Panc1 (cell line): ENCODE data around the gene GMDS. TPM values are rescaled to one million over a fixed set of nuclear protein-coding genes. Genes with fewer than 3 reads are reported as not detected.

Source experiments
- ATAC-seq: fragments of 200-7000 bp; cut with Tn5 transposase; 2 replicates; pipeline ENCODE4 v1.9.1; 2020; ENCODE audit warnings: mild to moderate bottlenecking, moderate library complexity
- BruUV-seq: library from RNA; stranded (reverse); fragments of 400-500 nt; replicated peaks from 2 replicates; lab custom pipeline; 2021; lab: Mats Ljungman, UMichigan
- CTCF ChIA-PET: fragments of 300-600 bp; sonication (Branson Sonifier 250); formaldehyde crosslinking; loops from one replicate; lab custom pipeline; 2022; ENCODE audit warnings: antibody characterized with exemption; lab: Charles Lee
- POLR2A ChIA-PET: fragments of 300-600 bp; sonication (Branson Sonifier 250); formaldehyde crosslinking; loops from one replicate; lab custom pipeline; 2022; ENCODE audit warnings: antibody characterized with exemption; lab: Charles Lee
- DNase-seq: peaks from one replicate; pipeline ENCODE4 v3.0.0-alpha.2; 2010; ENCODE audit warnings: low read depth, low spot score
- H3K27ac ChIP-seq: 2 replicates; pipeline ENCODE4 v1.5.1; 2011; ENCODE audit warnings: mild to moderate bottlenecking, low read length, inconsistent platforms
- H3K27me3 ChIP-seq: fragments of 200-500 bp; sonication (Bioruptor generic); 2 replicates; pipeline ENCODE4 v1.6.0; 2014; ENCODE audit warnings: low read length, inconsistent platforms; ENCODE audit not compliant: control insufficient read depth, insufficient read depth
- H3K36me3 ChIP-seq: fragments of 200-500 bp; sonication (Bioruptor generic); 2 replicates; pipeline ENCODE4 v1.5.1; 2014; ENCODE audit warnings: inconsistent platforms, mild to moderate bottlenecking, low read length, moderate library complexity; ENCODE audit not compliant: control insufficient read depth, insufficient read depth
- H3K4me1 ChIP-seq: 2 replicates; pipeline ENCODE4 v1.5.1; 2011; ENCODE audit warnings: inconsistent platforms, mild to moderate bottlenecking, low read length, moderate library complexity; ENCODE audit not compliant: control insufficient read depth, insufficient read depth
- H3K4me3 ChIP-seq, 2 experiments: 2 replicates each; pipeline ENCODE4 v1.5.1; 2011 to 2012; ENCODE audit warnings: low read depth in 2 of 2, low read length in 2 of 2, mild to moderate bottlenecking in 2 of 2, inconsistent platforms in 1 of 2, moderate library complexity in 1 of 2
- H3K9me3 ChIP-seq: fragments of 200-500 bp; sonication (Bioruptor generic); 2 replicates; pipeline ENCODE4 v1.5.1; 2014; ENCODE audit warnings: low read depth, mild to moderate bottlenecking, inconsistent platforms, low read length, moderate library complexity; ENCODE audit not compliant: control insufficient read depth, insufficient read depth
- POLR2AphosphoS5 ChIP-seq: IDR thresholded peaks from 2 replicates; pipeline ENCODE4 v1.6.1; 2012; ENCODE audit warnings: mild to moderate bottlenecking, low read depth, low read length, moderate library complexity
- SIN3A ChIP-seq: IDR thresholded peaks from 2 replicates; pipeline ENCODE4 v1.6.1; 2012; ENCODE audit warnings: low read depth, mild to moderate bottlenecking, low read length, moderate library complexity, borderline replicate concordance; ENCODE audit not compliant: insufficient read depth
- TCF7L2 ChIP-seq: IDR thresholded peaks from 2 replicates; pipeline ENCODE4 v1.6.1; 2011; ENCODE audit warnings: mild to moderate bottlenecking, low read depth, low read length, inconsistent platforms
- in situ Hi-C: cut with HindIII; loops from 2 replicates; pipeline ENCODE4 v1.10.0; 2016; ENCODE audit warnings: low sequenced_read_pairs, low pct_unique_long_range_greater_than_20kb
- intact Hi-C: fragments of 100-400 bp; cut with micrococcal nuclease; formaldehyde crosslinking; loops from one replicate; pipeline ENCODE4 v1.10.0; 2022; ENCODE audit not compliant: unreplicated experiment
- total RNA-seq: library from RNA; stranded (reverse); gene quantifications from one replicate; pipeline ENCODE4 v1.2.1, GENCODE V29; 2021; ENCODE audit not compliant: unreplicated experiment
- TF ChIP-seq, protein P1 (sequence below), 2 experiments: IDR thresholded peaks; 2 replicates each; pipeline ENCODE4 v1.6.1; 2011 to 2012; ENCODE audit warnings: low read depth in 2 of 2, control low read depth in 1 of 2, low read length in 1 of 2, mild to moderate bottlenecking in 1 of 2, moderate library complexity in 1 of 2; ENCODE audit not compliant: insufficient read depth in 1 of 2
- TF ChIP-seq, protein P2 (sequence below): fragments of 450-650 bp; IDR thresholded peaks from 2 replicates; pipeline ENCODE4 v1.5.1; 2017; ENCODE audit warnings: mild to moderate bottlenecking

Gene GMDS
- total RNA-seq, 1 experiment from 2014 or later, result 9.8 TPM

DNA sequence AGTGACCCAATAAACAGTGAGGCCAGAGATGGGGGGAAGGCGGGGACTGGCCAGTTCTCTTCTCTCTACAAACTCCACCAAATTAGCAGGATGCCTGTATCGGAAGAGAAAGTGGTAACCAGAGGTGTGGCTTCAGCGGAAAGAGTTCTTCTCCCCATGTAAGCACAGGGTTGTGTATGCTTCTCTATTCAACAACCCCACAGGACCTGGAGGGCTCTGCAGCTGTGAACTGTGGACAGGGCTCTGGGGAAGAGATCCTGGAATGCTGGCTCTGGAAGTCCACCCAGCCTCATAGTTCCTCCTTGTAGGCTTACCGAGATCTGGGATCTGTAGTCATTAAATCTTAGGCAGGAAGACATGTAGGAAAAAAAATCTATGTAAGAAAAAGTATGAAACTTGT lies 449.5 kb downstream of the GMDS start:
- CTCF ChIA-PET, result no interaction called here
- Histone ChIP-seq H3K27me3 (no peaks in the 10 kb centered on the region), H3K27ac (no peak overlapping the region), H3K9me3 (no peaks in the 10 kb centered on the region), H3K4me1 (no peaks in the 10 kb centered on the region), H3K36me3 (no peaks in the 10 kb centered on the region), H3K4me3 (no peak overlapping the region)
- POLR2A ChIA-PET, result no interaction called here
- intact Hi-C loops, result no loop called here
- no peak for ATAC-seq
- in situ Hi-C loops, result no loop called here
- TF ChIP-seq, protein P1, sequence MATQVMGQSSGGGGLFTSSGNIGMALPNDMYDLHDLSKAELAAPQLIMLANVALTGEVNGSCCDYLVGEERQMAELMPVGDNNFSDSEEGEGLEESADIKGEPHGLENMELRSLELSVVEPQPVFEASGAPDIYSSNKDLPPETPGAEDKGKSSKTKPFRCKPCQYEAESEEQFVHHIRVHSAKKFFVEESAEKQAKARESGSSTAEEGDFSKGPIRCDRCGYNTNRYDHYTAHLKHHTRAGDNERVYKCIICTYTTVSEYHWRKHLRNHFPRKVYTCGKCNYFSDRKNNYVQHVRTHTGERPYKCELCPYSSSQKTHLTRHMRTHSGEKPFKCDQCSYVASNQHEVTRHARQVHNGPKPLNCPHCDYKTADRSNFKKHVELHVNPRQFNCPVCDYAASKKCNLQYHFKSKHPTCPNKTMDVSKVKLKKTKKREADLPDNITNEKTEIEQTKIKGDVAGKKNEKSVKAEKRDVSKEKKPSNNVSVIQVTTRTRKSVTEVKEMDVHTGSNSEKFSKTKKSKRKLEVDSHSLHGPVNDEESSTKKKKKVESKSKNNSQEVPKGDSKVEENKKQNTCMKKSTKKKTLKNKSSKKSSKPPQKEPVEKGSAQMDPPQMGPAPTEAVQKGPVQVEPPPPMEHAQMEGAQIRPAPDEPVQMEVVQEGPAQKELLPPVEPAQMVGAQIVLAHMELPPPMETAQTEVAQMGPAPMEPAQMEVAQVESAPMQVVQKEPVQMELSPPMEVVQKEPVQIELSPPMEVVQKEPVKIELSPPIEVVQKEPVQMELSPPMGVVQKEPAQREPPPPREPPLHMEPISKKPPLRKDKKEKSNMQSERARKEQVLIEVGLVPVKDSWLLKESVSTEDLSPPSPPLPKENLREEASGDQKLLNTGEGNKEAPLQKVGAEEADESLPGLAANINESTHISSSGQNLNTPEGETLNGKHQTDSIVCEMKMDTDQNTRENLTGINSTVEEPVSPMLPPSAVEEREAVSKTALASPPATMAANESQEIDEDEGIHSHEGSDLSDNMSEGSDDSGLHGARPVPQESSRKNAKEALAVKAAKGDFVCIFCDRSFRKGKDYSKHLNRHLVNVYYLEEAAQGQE (IDR thresholded peaks at IDR 0.05; ENCODE audit: insufficient read depth in 1 of 2, low read depth in 2 of 2, low read length in 1 of 2), result no peak
- TF ChIP-seq POLR2AphosphoS5 (no peak), SIN3A (no peak), TCF7L2 (no peak)
- TF ChIP-seq, protein P2, sequence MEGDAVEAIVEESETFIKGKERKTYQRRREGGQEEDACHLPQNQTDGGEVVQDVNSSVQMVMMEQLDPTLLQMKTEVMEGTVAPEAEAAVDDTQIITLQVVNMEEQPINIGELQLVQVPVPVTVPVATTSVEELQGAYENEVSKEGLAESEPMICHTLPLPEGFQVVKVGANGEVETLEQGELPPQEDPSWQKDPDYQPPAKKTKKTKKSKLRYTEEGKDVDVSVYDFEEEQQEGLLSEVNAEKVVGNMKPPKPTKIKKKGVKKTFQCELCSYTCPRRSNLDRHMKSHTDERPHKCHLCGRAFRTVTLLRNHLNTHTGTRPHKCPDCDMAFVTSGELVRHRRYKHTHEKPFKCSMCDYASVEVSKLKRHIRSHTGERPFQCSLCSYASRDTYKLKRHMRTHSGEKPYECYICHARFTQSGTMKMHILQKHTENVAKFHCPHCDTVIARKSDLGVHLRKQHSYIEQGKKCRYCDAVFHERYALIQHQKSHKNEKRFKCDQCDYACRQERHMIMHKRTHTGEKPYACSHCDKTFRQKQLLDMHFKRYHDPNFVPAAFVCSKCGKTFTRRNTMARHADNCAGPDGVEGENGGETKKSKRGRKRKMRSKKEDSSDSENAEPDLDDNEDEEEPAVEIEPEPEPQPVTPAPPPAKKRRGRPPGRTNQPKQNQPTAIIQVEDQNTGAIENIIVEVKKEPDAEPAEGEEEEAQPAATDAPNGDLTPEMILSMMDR, result no peak
- no peak for DNase-seq
- BruUV-seq, result no TSS peak

DNA sequence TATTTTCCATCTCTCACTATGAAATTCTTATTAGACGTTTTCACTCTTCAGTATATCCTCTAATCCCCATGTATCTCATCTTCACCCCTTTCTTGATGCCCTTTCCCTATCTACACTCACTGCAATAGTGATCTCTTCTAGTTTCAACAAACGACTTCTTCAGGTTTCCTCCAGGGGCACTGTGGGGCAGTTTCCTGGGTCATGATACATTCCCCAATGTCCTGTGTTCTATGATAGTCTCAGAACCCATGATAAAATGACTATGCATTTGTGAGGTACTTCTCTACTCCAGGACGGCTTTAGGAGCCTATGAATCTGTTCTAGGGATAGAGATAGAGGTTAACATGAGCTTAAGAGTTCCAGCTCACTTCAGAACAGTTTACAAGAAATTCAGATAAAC lies 452.4 kb downstream of the GMDS start:
- Histone ChIP-seq H3K4me1 (no peaks in the 10 kb centered on the region), H3K27ac (no peak overlapping the region), H3K4me3 (no peak overlapping the region), H3K36me3 (no peaks in the 10 kb centered on the region), H3K9me3 (no peaks in the 10 kb centered on the region), H3K27me3 (no peaks in the 10 kb centered on the region)
- no TSS peak for BruUV-seq
- ATAC-seq (peak; percentile 84; the same call in 1 of the 2 replicates), DNase-seq (no peak)
- intact Hi-C loops, result no loop called here
- ChIA-PET CTCF (interaction anchor here (0.6 kb wide), 1 partner anchor 12 kb away, joined by 3 read pairs; no protein-coding TSS in a partner anchor), POLR2A (no interaction called here)
- in situ Hi-C loops, result no loop called here
- TF ChIP-seq, protein P2, result peak; percentile 56
- TF ChIP-seq SIN3A, result no peak

DNA sequence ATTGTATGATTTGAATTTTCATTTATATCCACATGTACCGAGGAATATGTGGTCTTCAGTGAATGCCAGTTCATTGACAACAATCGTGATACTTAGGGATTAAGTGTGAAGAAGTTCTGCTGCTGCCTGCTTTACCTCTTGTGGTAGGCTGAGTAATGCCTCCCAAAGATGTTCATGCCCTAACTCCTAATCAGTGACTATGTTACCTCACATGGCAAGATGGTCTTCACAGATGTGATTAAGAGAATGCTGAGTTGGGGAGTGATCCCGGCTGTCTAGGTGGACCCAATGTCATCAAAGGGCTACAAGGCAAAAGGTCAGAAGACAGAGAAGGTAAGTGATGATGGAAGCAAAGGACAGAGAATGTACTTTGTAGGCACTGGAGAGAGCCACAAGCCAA lies 454.7 kb downstream of the GMDS start:
- Histone ChIP-seq H3K27ac (no peak overlapping the region), H3K27me3 (no peaks in the 10 kb centered on the region), H3K4me1 (no peaks in the 10 kb centered on the region), H3K36me3 (no peaks in the 10 kb centered on the region), H3K9me3 (no peaks in the 10 kb centered on the region), H3K4me3 (no peak overlapping the region)
- ChIA-PET POLR2A (no interaction called here), CTCF (no interaction called here)
- no peak for TF ChIP-seq POLR2AphosphoS5
- TF ChIP-seq, protein P1 (IDR thresholded peaks at IDR 0.05; ENCODE audit: insufficient read depth in 1 of 2, low read depth in 2 of 2, low read length in 1 of 2), result no peak
- TF ChIP-seq, protein P2, result no peak
- no peak for TF ChIP-seq TCF7L2
- no peak for TF ChIP-seq SIN3A
- intact Hi-C loops (no loop called here), in situ Hi-C loops (no loop called here)
- no TSS peak for BruUV-seq
- ATAC-seq, result no peak
- no peak for DNase-seq
